ENCODE results near the gene SLC37A1. TPM values are rescaled to one million over a fixed set of nuclear protein-coding genes. Genes with fewer than 3 reads are reported as not detected.
A peak's percentile ranks its signal among the peaks of the same experiment; 100 is the strongest.

Gene SLC37A1
- total and polyA plus RNA-seq, 2 donors from 2014 or later = 3.4 to 21.8 TPM

GRCh38 chr21:42544544-42544943, 30.9 kb downstream of the SLC37A1 start:
- peak in 1 of 5 donors; percentile 19 for DNase-seq
- no peak for FAIRE-seq
- Histone ChIP-seq H3K9me3 (ENCODE audit: control insufficient read depth in 2 of 3, insufficient read depth in 1 of 3, low read length in 3 of 3) (no peaks in the 10 kb centered on the region), H3K27ac (ENCODE audit: low read depth in 2 of 2, low read length in 2 of 2) (no peak overlapping the region), H3K4me3 (ENCODE audit: low read length in 3 of 3) (no peak overlapping the region), H3K4me1 (ENCODE audit: control insufficient read depth in 2 of 3, insufficient read depth in 2 of 3, low read depth in 1 of 3, low read length in 3 of 3) (no peaks in the 10 kb centered on the region), H3K27me3 (ENCODE audit: control insufficient read depth, insufficient read depth, low read length) (no peaks in the 10 kb centered on the region), H3K36me3 (ENCODE audit: control insufficient read depth in 2 of 3, insufficient read depth in 3 of 3, low read length in 3 of 3) (peaks cover 0 to 4% (median 0%) of the 10 kb centered on the region in 3 donors), H3K9ac (ENCODE audit: low read length in 3 of 3) (no peak overlapping the region)
- intact Hi-C loops (cut with DNase I) = no loop called here
- TF ChIP-seq CTCF (IDR thresholded peaks at IDR 0.05; ENCODE audit: borderline replicate concordance, extremely low read depth, insufficient read depth) = no peak

- Histone ChIP-seq H3K4me3 (ENCODE audit: low read length in 3 of 3) (no peak overlapping the region), H3K9ac (ENCODE audit: low read length in 3 of 3) (no peak overlapping the region), H3K4me1 (ENCODE audit: control insufficient read depth in 2 of 3, insufficient read depth in 2 of 3, low read depth in 1 of 3, low read length in 3 of 3) (no peaks in the 10 kb centered on the region), H3K27me3 (ENCODE audit: control insufficient read depth, insufficient read depth, low read length) (no peaks in the 10 kb centered on the region), H3K36me3 (ENCODE audit: control insufficient read depth in 2 of 3, insufficient read depth in 3 of 3, low read length in 3 of 3) (peaks cover 0 to 4% (median 0%) of the 10 kb centered on the region in 3 donors), H3K27ac (ENCODE audit: low read depth in 2 of 2, low read length in 2 of 2) (no peak overlapping the region), H3K9me3 (ENCODE audit: control insufficient read depth in 2 of 3, insufficient read depth in 1 of 3, low read length in 3 of 3) (no peaks in the 10 kb centered on the region)
- intact Hi-C loops (cut with DNase I) = no loop called here
- no peak for DNase-seq
- TF ChIP-seq CTCF (IDR thresholded peaks at IDR 0.05; ENCODE audit: borderline replicate concordance, extremely low read depth, insufficient read depth) = no peak
- FAIRE-seq = no peak
These were observed 31.7 kb downstream of the SLC37A1 start for GRCh38 chr21:42545317-42545716.

- H3K4me3 ChIP-seq (ENCODE audit: low read length in 3 of 3) = no peak overlapping the region
- no peaks in the 10 kb centered on the region for H3K27me3 ChIP-seq (ENCODE audit: control insufficient read depth, insufficient read depth, low read length)
- H3K27ac ChIP-seq (ENCODE audit: low read depth in 2 of 2, low read length in 2 of 2) = no peak overlapping the region
- H3K36me3 ChIP-seq (ENCODE audit: control insufficient read depth in 2 of 3, insufficient read depth in 3 of 3, low read length in 3 of 3) = peaks cover 0 to 4% (median 0%) of the 10 kb centered on the region in 3 donors
- no peak overlapping the region for H3K9ac ChIP-seq (ENCODE audit: low read length in 3 of 3)
- DNase-seq (peak in 1 of 5 donors; percentile 33), FAIRE-seq (no peak)
- H3K9me3 ChIP-seq (ENCODE audit: control insufficient read depth in 2 of 3, insufficient read depth in 1 of 3, low read length in 3 of 3) = no peaks in the 10 kb centered on the region
- TF ChIP-seq CTCF (IDR thresholded peaks at IDR 0.05; ENCODE audit: borderline replicate concordance, extremely low read depth, insufficient read depth) = no peak
- H3K4me1 ChIP-seq (ENCODE audit: control insufficient read depth in 2 of 3, insufficient read depth in 2 of 3, low read depth in 1 of 3, low read length in 3 of 3) = no peaks in the 10 kb centered on the region
- intact Hi-C loops (cut with DNase I) = no loop called here
These were observed 32.1 kb downstream of the SLC37A1 start for GRCh38 chr21:42545745-42546144.

GRCh38 chr21:42546433-42546832, 32.8 kb downstream of the SLC37A1 start:
- peaks cover 0 to 4% (median 0%) of the 10 kb centered on the region in 3 donors for H3K36me3 ChIP-seq (ENCODE audit: control insufficient read depth in 2 of 3, insufficient read depth in 3 of 3, low read length in 3 of 3)
- H3K27me3 ChIP-seq (ENCODE audit: control insufficient read depth, insufficient read depth, low read length) = no peaks in the 10 kb centered on the region
- H3K27ac ChIP-seq (ENCODE audit: low read depth in 2 of 2, low read length in 2 of 2) = no peak overlapping the region
- peak in 1 of 5 donors; percentile 13 for DNase-seq
- FAIRE-seq = no peak
- no peak overlapping the region for H3K9ac ChIP-seq (ENCODE audit: low read length in 3 of 3)
- no peak for TF ChIP-seq CTCF (IDR thresholded peaks at IDR 0.05; ENCODE audit: borderline replicate concordance, extremely low read depth, insufficient read depth)
- H3K4me1 ChIP-seq (ENCODE audit: control insufficient read depth in 2 of 3, insufficient read depth in 2 of 3, low read depth in 1 of 3, low read length in 3 of 3) = no peaks in the 10 kb centered on the region
- intact Hi-C loops (cut with DNase I) = no loop called here
- H3K9me3 ChIP-seq (ENCODE audit: control insufficient read depth in 2 of 3, insufficient read depth in 1 of 3, low read length in 3 of 3) = no peaks in the 10 kb centered on the region
- H3K4me3 ChIP-seq (ENCODE audit: low read length in 3 of 3) = no peak overlapping the region

Data from kidney (tissue), 14 donors.